K562 (cell line): ENCODE results near the gene MLIP. TPM values are rescaled to one million over a fixed set of nuclear protein-coding genes. Genes with fewer than 3 reads are reported as not detected.

Experiments
- ATAC-seq: fragments of 200-7000 bp; cut with Tn5 transposase; 3 replicates; pipeline ENCODE4 v1.9.1; 2020; ENCODE audit warnings: moderate library complexity
- BruUV-seq: library from RNA; stranded (reverse); fragments of 400-500 nt; replicated peaks from 2 replicates; lab custom pipeline; 2021; lab: Mats Ljungman, UMichigan
- CTCF ChIA-PET: fragments of 300-600 bp; formaldehyde crosslinking; extraction: SDS; loops from one replicate; lab custom pipeline; 2021; ENCODE audit warnings: low intra/inter-chr PET ratio; lab: Yijun Ruan, JAX
- POLR2A ChIA-PET: fragments of 300-600, 350-650 bp; sonication (Branson Sonifier 250); formaldehyde crosslinking; extraction: SDS; loops from one replicate; lab custom pipeline; 2021; ENCODE audit warnings: antibody characterized with exemption, inconsistent platforms; lab: Yijun Ruan, JAX
- DNase-seq, 4 experiments: peaks; one replicate each; pipeline versions ENCODE4 v3.0.0 to v3.0.0-alpha.2; 2011 to 2018; ENCODE audit warnings: low spot score in 3 of 4, mixed read lengths in 3 of 4; ENCODE audit errors: extremely low read depth in 1 of 4
- FAIRE-seq: peaks from 2 replicates; lab custom pipeline; 2011; peaks lifted over from hg19 to GRCh38; lab: Jason Lieb, UNC
- H2AFZ ChIP-seq: 2 replicates; pipeline ENCODE4 v1.6.0; 2011; ENCODE audit warnings: low read depth, low read length, control low read depth, inconsistent platforms
- H3K27ac ChIP-seq: fragments of 200-600 bp; 3 replicates; pipeline ENCODE4 v1.8.0; 2011; ENCODE audit warnings: low read depth, mild to moderate bottlenecking, control low read depth, inconsistent platforms, low read length, moderate library complexity, mixed read lengths; ENCODE audit errors: extremely low read depth
- H3K27me3 ChIP-seq, 2 experiments: fragments of 300-600 bp in 1 of 2; 2 replicates in 1 of 2; 3 replicates in 1 of 2; pipeline versions ENCODE4 v1.6.0 to v1.8.0; 2011; ENCODE audit warnings: inconsistent platforms in 2 of 2, low read length in 2 of 2, mild to moderate bottlenecking in 1 of 2, mixed read lengths in 1 of 2, moderate library complexity in 1 of 2; ENCODE audit not compliant: control insufficient read depth in 2 of 2, insufficient read depth in 2 of 2
- H3K36me3 ChIP-seq: fragments of 300-600 bp; 3 replicates; pipeline ENCODE4 v1.8.0; 2011; ENCODE audit warnings: mild to moderate bottlenecking, low read length, inconsistent platforms; ENCODE audit not compliant: control insufficient read depth, insufficient read depth
- H3K4me1 ChIP-seq, 2 experiments: fragments of 200-600 bp in 1 of 2; replicated peaks in 1 of 2; 2 replicates in 1 of 2; 3 replicates in 1 of 2; pipeline versions ENCODE4 v1.5.1 to v1.8.0; 2011; ENCODE audit warnings: inconsistent platforms in 2 of 2, low read length in 2 of 2, mild to moderate bottlenecking in 1 of 2, mixed read lengths in 1 of 2, moderate library complexity in 1 of 2; ENCODE audit not compliant: control insufficient read depth in 2 of 2, insufficient read depth in 2 of 2
- H3K4me2 ChIP-seq: 2 replicates; pipeline ENCODE4 v1.6.1; 2011; ENCODE audit warnings: low read length, control low read depth, inconsistent platforms, mixed read lengths; ENCODE audit not compliant: insufficient read depth
- H3K4me3 ChIP-seq: fragments of 200-600 bp; sonication (generic), shearing (Covaris generic); 2 replicates; pipeline ENCODE4 v1.5.1; 2016; ENCODE audit warnings: control low read depth, inconsistent platforms
- H3K79me2 ChIP-seq: fragments of 200-600 bp; 3 replicates; pipeline ENCODE4 v1.8.0; 2011; ENCODE audit warnings: low read length, inconsistent platforms; ENCODE audit not compliant: control insufficient read depth, insufficient read depth
- H3K9ac ChIP-seq, 2 experiments: 2 replicates each; pipeline versions ENCODE4 v1.6.0 to v1.6.1; 2011; ENCODE audit warnings: low read depth in 2 of 2, low read length in 2 of 2, control low read depth in 1 of 2, inconsistent platforms in 1 of 2, mild to moderate bottlenecking in 1 of 2, mixed read lengths in 1 of 2; ENCODE audit not compliant: insufficient read depth in 1 of 2
- H3K9me1 ChIP-seq: one replicate; pipeline ENCODE4 v1.6.0; 2011; ENCODE audit warnings: inconsistent platforms, mild to moderate bottlenecking, low read length, moderate library complexity; ENCODE audit not compliant: control insufficient read depth, insufficient read depth
- H3K9me3 ChIP-seq: replicated peaks from 2 replicates; pipeline ENCODE4 v1.5.1; 2011; ENCODE audit warnings: low read depth, low read length, inconsistent platforms; ENCODE audit not compliant: control insufficient read depth, insufficient read depth
- H4K20me1 ChIP-seq: replicated peaks from 2 replicates; pipeline ENCODE4 v1.6.1; 2011; ENCODE audit warnings: low read length, inconsistent platforms, mixed read lengths; ENCODE audit not compliant: control insufficient read depth, insufficient read depth
- ADNP ChIP-seq: fragments of 200-800 bp; sonication (Bioruptor generic); IDR thresholded peaks from 2 replicates; pipeline ENCODE4 v1.6.1; 2016; ENCODE audit warnings: missing genetic modification characterization, missing compliant biosample characterization
- BCL6 ChIP-seq: fragments of 250-450 bp; sonication (Bioruptor Pico); IDR thresholded peaks from 2 replicates; pipeline ENCODE4 v1.4.0; 2020
- CBFA2T2 ChIP-seq: fragments of 450-650 bp; conservative IDR thresholded peaks from 2 replicates; pipeline ENCODE4 v1.6.1; 2017; ENCODE audit warnings: mild to moderate bottlenecking
- DDX20 ChIP-seq: fragments of 450-650 bp; IDR thresholded peaks from 2 replicates; pipeline ENCODE4 v1.6.1; 2016; ENCODE audit warnings: missing genetic modification characterization, low read depth, mild to moderate bottlenecking, missing compliant biosample characterization, moderate library complexity
- EP400 ChIP-seq: fragments of 450-650 bp; IDR thresholded peaks from 2 replicates; pipeline ENCODE4 v1.6.1; 2017; ENCODE audit warnings: antibody characterized with exemption, mild to moderate bottlenecking, moderate library complexity
- PRPF4 ChIP-seq: fragments of 200-400 bp; formaldehyde crosslinking; IDR thresholded peaks from one replicate; pipeline ENCODE4 v1.6.1; 2017; ENCODE audit warnings: low read length, low read depth, mild to moderate bottlenecking; ENCODE audit not compliant: insufficient read depth, poor library complexity, severe bottlenecking
- SETDB1 ChIP-seq: IDR thresholded peaks from one replicate; pipeline ENCODE4 v1.6.1; 2012; ENCODE audit warnings: low read length, control low read depth, inconsistent platforms
- SMARCA4 ChIP-seq: fragments of 450-650 bp; IDR thresholded peaks from 2 replicates; pipeline ENCODE4 v1.6.1; 2016
- SNIP1 ChIP-seq: fragments of 450-650 bp; IDR thresholded peaks from 2 replicates; pipeline ENCODE4 v1.7.1; 2017; ENCODE audit warnings: low read depth, mild to moderate bottlenecking
- TOE1 ChIP-seq, 2 experiments: fragments of 450-650 bp in 1 of 2; sonication (generic) in 1 of 2; formaldehyde crosslinking in 1 of 2; IDR thresholded peaks; 2 replicates each; pipeline versions ENCODE4 v1.7.1 to v1.8.0; 2016 to 2022; ENCODE audit warnings: borderline replicate concordance in 2 of 2, mild to moderate bottlenecking in 2 of 2, antibody characterized with exemption in 1 of 2, inconsistent platforms in 1 of 2, low read depth in 1 of 2, missing genetic modification reagents in 1 of 2, moderate library complexity in 1 of 2
- YY1 ChIP-seq, 3 experiments: IDR thresholded peaks; 2 replicates each; pipeline ENCODE4 v1.6.1; 2011; ENCODE audit warnings: low read length in 2 of 3, mild to moderate bottlenecking in 2 of 3, moderate library complexity in 2 of 3, borderline replicate concordance in 1 of 3, control low read depth in 1 of 3, low read depth in 1 of 3; ENCODE audit not compliant: insufficient read depth in 3 of 3, insufficient replicate concordance in 2 of 3, control insufficient read depth in 1 of 3, insufficient read length in 1 of 3; ENCODE audit errors: extremely low read depth in 1 of 3
- ZBTB43 ChIP-seq: sonication (generic); formaldehyde crosslinking; IDR thresholded peaks from 2 replicates; pipeline ENCODE4 v1.8.0; 2023; ENCODE audit warnings: mild to moderate bottlenecking, missing genetic modification reagents
- ZFX ChIP-seq: sonication (generic); formaldehyde crosslinking; IDR thresholded peaks from 2 replicates; pipeline ENCODE4 v1.8.0; 2022; ENCODE audit warnings: mild to moderate bottlenecking, missing genetic modification reagents, moderate library complexity
- ZNF551 ChIP-seq: fragments of 250-450 bp; sonication (Bioruptor Pico); IDR thresholded peaks from 2 replicates; pipeline ENCODE4 v1.5.0; 2021; ENCODE audit warnings: mild to moderate bottlenecking, moderate library complexity
- ZNF707 ChIP-seq: fragments of 250-450 bp; sonication (Bioruptor Pico); conservative IDR thresholded peaks from 2 replicates; pipeline ENCODE4 v1.8.0; 2022; ENCODE audit warnings: inconsistent platforms, mild to moderate bottlenecking, moderate library complexity
- WGBS: fragments of 100-300 bp; shearing (Covaris generic); methylation state at CpG from one replicate; pipeline ENCODE4 v1.1.6; 2016; ENCODE audit warnings: low coverage, mixed read lengths; ENCODE audit not compliant: insufficient coverage; ENCODE audit errors: missing lambda C conversion rate; 5-methylcytosine and 5-hydroxymethylcytosine counted together
- in situ Hi-C: fragments of 300-500 bp; cut with MboI; formaldehyde crosslinking; loops from 4 replicates; pipeline ENCODE4 v1.15.0; 2018; ENCODE audit warnings: inconsistent platforms, mixed read lengths
- intact Hi-C: fragments of 100-400 bp; cut with micrococcal nuclease; formaldehyde crosslinking; loops from 2 replicates; pipeline ENCODE4 v1.14.2; 2022
- polyA plus RNA-seq, 8 experiments: library from polyadenylated mRNA; depleted of rRNA in 4 of 8; stranded (reverse) in 5 of 8; unstranded in 3 of 8; fragments of >200 nt; fragmentation: Nextera tagmentation in 2 of 8; fragmentation: Illumina TruSeq in 1 of 8; extraction: Ambion mirVana in 2 of 8; extraction: Trizol in 1 of 8; gene quantifications; 2 replicates each; pipeline versions ENCODE4 v1.2.1 to v1.2.3, GENCODE V29; 2011 to 2014; ENCODE audit warnings: inconsistent platforms in 1 of 8, missing spikeins in 1 of 8
- total RNA-seq, 7 experiments: library from RNA; depleted of rRNA in 6 of 7; stranded (reverse); fragments of >200 nt in 6 of 7; fragmentation: Illumina TruSeq in 2 of 7; extraction: Trizol in 2 of 7; gene quantifications; 2 replicates each; pipeline versions ENCODE4 v1.2.1 to v1.2.3, GENCODE V29; 2011 to 2021; ENCODE audit warnings: low replicate concordance in 1 of 7

MLIP gene
- total and polyA plus RNA-seq, 9 of the 15 experiments (the other 6 are each of a cell fraction or from before 2014, with no cell fraction given): not detected

- no peak for TF ChIP-seq PRPF4
- TF ChIP-seq BCL6: no peak
- no peak for TF ChIP-seq ZFX (CRISPR knock-in tag)
- no peak for TF ChIP-seq EP400
Observed at GRCh38 chr6:54083287-54083686, 28.0 kb upstream of the MLIP start (continued).

GRCh38 chr6:54084231-54084630 lies 27.0 kb upstream of the MLIP start:
- no peak overlapping the region for H3K9ac ChIP-seq
- H3K4me2 ChIP-seq: no peak overlapping the region
- BruUV-seq: no TSS peak
- H3K27me3 ChIP-seq: no peaks in the 10 kb centered on the region
- TF ChIP-seq ZNF551 (CRISPR knock-in tag) (no peak), CBFA2T2 (no peak), DDX20 (tag) (no peak), ZBTB43 (no peak), TOE1 (IDR thresholded peaks at IDR 0.05; ENCODE audit: borderline replicate concordance) (no peak), TOE1 (CRISPR knock-in tag; IDR thresholded peaks at IDR 0.05; ENCODE audit: borderline replicate concordance, low read depth) (no peak), YY1 (IDR thresholded peaks at IDR 0.05; ENCODE audit: borderline replicate concordance in 1 of 3, control insufficient read depth in 1 of 3, extremely low read depth in 1 of 3, insufficient read depth in 3 of 3, insufficient read length in 1 of 3, insufficient replicate concordance in 2 of 3, low read depth in 1 of 3, low read length in 2 of 3) (no peak), ZNF707 (no peak), SETDB1 (no peak), ADNP (no peak), SMARCA4 (no peak), SNIP1 (no peak)
- TF ChIP-seq, all 486 proteins: peak for 0
- H3K27ac ChIP-seq: no peak overlapping the region
- no peak overlapping the region for H2AFZ ChIP-seq
- H3K9me3 ChIP-seq: no peaks in the 10 kb centered on the region
- no peaks in the 10 kb centered on the region for H3K36me3 ChIP-seq
- no peaks in the 10 kb centered on the region for H4K20me1 ChIP-seq
- 3% methylated on average over 2 of the region's 2 CpGs for WGBS
- in situ Hi-C loops: no loop called here
- ChIA-PET POLR2A (no interaction called here), CTCF (no interaction called here)
- no peak overlapping the region for H3K4me3 ChIP-seq
- FAIRE-seq (no peak), ATAC-seq (no peak), DNase-seq (no peak)
- H3K79me2 ChIP-seq: no peaks in the 10 kb centered on the region
- H3K9me1 ChIP-seq: no peaks in the 10 kb centered on the region
- intact Hi-C loops: no loop called here
- H3K4me1 ChIP-seq: no peaks in the 10 kb centered on the region
